Activated CD8-positive, alpha-beta T cell treated with anti-CD3 and anti-CD28 coated beads for 36 hours (primary cell): ENCODE data around the gene PTPN14. TPM values are rescaled to one million over a fixed set of nuclear protein-coding genes. Genes with fewer than 3 reads are reported as not detected.

Source experiments
- ATAC-seq: fragments of 200-7000 bp; cut with Tn5 transposase; one replicate; pipeline ENCODE4 v1.10.0; 2021; ENCODE audit warnings: mild to moderate bottlenecking, moderate library complexity
- CTCF ChIA-PET: fragments of 350-600 bp; sonication (Branson Sonifier 250); formaldehyde crosslinking; loops from one replicate; lab custom pipeline; 2021; ENCODE audit warnings: antibody characterized with exemption; lab: Charles Lee
- POLR2A ChIA-PET: fragments of 350-600 bp; sonication (Branson Sonifier 250); formaldehyde crosslinking; loops from one replicate; lab custom pipeline; 2021; ENCODE audit warnings: antibody characterized with exemption; lab: Charles Lee
- DNase-seq: peaks from one replicate; pipeline ENCODE4 v3.0.0-alpha.2; 2020
- H3K27ac Mint-ChIP-seq: one replicate; pipeline ENCODE4 v1.8.0; 2021; ENCODE audit warnings: mild to moderate bottlenecking, mixed read lengths
- H3K27me3 Mint-ChIP-seq: one replicate; pipeline ENCODE4 v1.8.0; 2021; ENCODE audit warnings: mixed read lengths
- H3K36me3 Mint-ChIP-seq: one replicate; pipeline ENCODE4 v1.8.0; 2021; ENCODE audit warnings: low read depth, mixed read lengths
- H3K4me1 Mint-ChIP-seq: one replicate; pipeline ENCODE4 v1.8.0; 2021; ENCODE audit warnings: low read depth, mixed read lengths
- H3K4me3 Mint-ChIP-seq: one replicate; pipeline ENCODE4 v1.8.0; 2021; ENCODE audit warnings: mild to moderate bottlenecking, moderate library complexity, mixed read lengths
- H3K9me3 Mint-ChIP-seq: one replicate; pipeline ENCODE4 v1.8.0; 2021; ENCODE audit warnings: mixed read lengths
- intact Hi-C: fragments of 100-400 bp; cut with micrococcal nuclease; formaldehyde crosslinking; loops from one replicate; pipeline ENCODE4 v1.10.0; 2022
- total RNA-seq, 2 experiments: library from RNA; stranded (reverse); gene quantifications; one replicate each; pipeline ENCODE4 v1.2.3, GENCODE V29; 2021
- TF ChIP-seq, protein P1 (sequence below): fragments of 200-600 bp; IDR thresholded peaks from one replicate; pipeline ENCODE4 v1.8.0; 2022; ENCODE audit warnings: antibody characterized with exemption, mild to moderate bottlenecking

PTPN14 gene
- total RNA-seq, 2 experiments from 2014 or later, result 0.27 to 0.34 TPM

DNA sequence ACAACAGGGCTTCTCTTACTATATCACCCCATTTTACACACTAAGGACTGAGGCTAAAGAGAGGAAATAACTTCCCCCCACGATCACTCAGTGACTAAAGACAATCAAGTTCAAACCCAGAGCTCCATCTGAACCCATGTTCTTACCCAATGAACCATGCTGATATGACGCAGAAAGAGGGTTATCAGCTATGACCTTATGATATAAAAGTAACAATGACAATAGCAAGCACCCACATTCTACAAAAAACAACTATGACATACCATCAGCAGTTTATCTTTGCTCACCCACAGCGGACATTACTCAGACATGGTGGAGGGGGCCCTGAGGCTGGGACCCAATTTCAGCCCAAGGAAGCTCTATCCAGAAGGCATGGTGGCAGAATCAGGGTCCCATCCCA is 75.7 kb downstream of the PTPN14 start:
- DNase-seq, result no peak
- ATAC-seq, result no peak
- intact Hi-C loops, result no loop called here
- peaks cover 28% of the 10 kb centered on the region for H3K27me3 Mint-ChIP-seq
- no peak overlapping the region for H3K27ac Mint-ChIP-seq
- peaks cover 6% of the 10 kb centered on the region for H3K4me1 Mint-ChIP-seq
- ChIA-PET POLR2A (no interaction called here), CTCF (interaction anchor here (1.1 to 1.6 kb wide), 2 partner anchors 147 to 215 kb away, joined by 4 read pairs; no protein-coding TSS in a partner anchor)
- H3K36me3 Mint-ChIP-seq, result no peaks in the 10 kb centered on the region
- H3K9me3 Mint-ChIP-seq, result no peaks in the 10 kb centered on the region
- TF ChIP-seq, protein P1, sequence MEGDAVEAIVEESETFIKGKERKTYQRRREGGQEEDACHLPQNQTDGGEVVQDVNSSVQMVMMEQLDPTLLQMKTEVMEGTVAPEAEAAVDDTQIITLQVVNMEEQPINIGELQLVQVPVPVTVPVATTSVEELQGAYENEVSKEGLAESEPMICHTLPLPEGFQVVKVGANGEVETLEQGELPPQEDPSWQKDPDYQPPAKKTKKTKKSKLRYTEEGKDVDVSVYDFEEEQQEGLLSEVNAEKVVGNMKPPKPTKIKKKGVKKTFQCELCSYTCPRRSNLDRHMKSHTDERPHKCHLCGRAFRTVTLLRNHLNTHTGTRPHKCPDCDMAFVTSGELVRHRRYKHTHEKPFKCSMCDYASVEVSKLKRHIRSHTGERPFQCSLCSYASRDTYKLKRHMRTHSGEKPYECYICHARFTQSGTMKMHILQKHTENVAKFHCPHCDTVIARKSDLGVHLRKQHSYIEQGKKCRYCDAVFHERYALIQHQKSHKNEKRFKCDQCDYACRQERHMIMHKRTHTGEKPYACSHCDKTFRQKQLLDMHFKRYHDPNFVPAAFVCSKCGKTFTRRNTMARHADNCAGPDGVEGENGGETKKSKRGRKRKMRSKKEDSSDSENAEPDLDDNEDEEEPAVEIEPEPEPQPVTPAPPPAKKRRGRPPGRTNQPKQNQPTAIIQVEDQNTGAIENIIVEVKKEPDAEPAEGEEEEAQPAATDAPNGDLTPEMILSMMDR, result no peak
- H3K4me3 Mint-ChIP-seq, result no peak overlapping the region

DNA sequence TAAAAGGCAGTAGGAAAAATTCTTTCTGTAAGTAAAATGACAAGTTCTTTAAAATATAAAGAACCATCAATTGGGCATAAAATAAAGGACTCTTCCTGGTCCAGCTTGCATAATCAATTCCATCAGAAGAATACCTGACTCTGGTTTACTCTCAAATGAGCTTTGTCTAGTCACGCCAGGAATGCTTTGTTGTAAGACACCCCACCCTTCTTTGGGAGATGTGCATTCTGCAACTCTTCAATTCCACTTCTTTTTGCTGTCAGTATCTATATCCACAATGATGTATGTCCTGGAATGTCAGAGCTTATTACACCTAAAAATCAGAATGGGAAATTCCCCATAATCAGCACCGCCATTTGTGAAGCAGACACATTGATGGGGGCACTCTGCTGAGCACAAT is 76.1 kb downstream of the PTPN14 start:
- H3K36me3 Mint-ChIP-seq, result no peaks in the 10 kb centered on the region
- no peak overlapping the region for H3K4me3 Mint-ChIP-seq
- no peaks in the 10 kb centered on the region for H3K9me3 Mint-ChIP-seq
- peaks cover 27% of the 10 kb centered on the region for H3K27me3 Mint-ChIP-seq
- TF ChIP-seq, protein P1, result no peak
- ATAC-seq (no peak), DNase-seq (no peak)
- intact Hi-C loops, result no loop called here
- ChIA-PET POLR2A (no interaction called here), CTCF (interaction anchor here (1.1 kb wide), 1 partner anchor 214 kb away, joined by 4 read pairs; no protein-coding TSS in a partner anchor)
- H3K4me1 Mint-ChIP-seq, result peaks cover 6% of the 10 kb centered on the region
- no peak overlapping the region for H3K27ac Mint-ChIP-seq

DNA sequence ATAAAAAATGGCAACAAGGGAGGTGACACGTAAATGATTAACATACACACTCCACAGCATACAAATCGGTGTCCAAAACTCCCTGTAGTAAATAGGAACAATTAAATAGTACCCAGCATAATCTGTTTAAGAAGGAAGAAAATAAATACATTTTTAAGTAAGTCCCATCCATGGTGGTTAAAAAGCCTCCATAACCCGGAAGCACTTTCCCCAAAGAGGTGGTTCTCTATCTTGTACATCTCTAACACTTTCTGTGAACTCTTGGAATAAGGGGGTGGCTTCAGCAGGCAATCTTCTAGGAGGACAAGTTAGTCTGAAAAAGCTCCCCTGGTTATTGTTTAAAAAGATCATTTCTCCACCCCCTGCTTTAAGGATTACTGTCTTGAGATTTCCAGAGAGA is 76.9 kb downstream of the PTPN14 start:
- Mint-ChIP-seq H3K27ac (no peak overlapping the region), H3K4me1 (peaks cover 6% of the 10 kb centered on the region), H3K9me3 (no peaks in the 10 kb centered on the region), H3K4me3 (no peak overlapping the region), H3K36me3 (no peaks in the 10 kb centered on the region), H3K27me3 (peaks cover 27% of the 10 kb centered on the region)
- POLR2A ChIA-PET, result no interaction called here
- CTCF ChIA-PET, result no interaction called here
- TF ChIP-seq, protein P1, result no peak
- no peak for DNase-seq
- intact Hi-C loops, result no loop called here
- no peak for ATAC-seq

DNA sequence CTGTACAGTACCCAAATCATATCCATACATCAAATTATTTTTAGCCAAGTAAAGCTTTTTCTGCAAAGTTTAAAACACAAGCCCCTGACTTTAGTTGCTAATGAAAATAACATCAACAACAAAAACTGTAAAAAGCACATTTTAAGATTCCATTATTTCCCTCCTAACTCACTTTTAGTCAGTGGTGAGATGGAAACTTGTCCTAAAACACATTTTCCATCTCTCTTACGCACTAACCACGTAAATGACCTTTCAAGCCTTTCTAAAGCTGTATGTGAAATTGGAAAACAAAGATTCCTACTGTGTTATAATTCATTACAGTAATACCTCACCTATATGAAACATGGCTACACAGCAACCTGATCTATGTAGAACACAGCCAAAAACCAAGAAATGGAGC is 77.5 kb downstream of the PTPN14 start:
- no peak overlapping the region for H3K4me3 Mint-ChIP-seq
- no peaks in the 10 kb centered on the region for H3K36me3 Mint-ChIP-seq
- H3K27me3 Mint-ChIP-seq, result peaks cover 27% of the 10 kb centered on the region
- no peak for DNase-seq
- H3K4me1 Mint-ChIP-seq, result peaks cover 6% of the 10 kb centered on the region
- ChIA-PET POLR2A (no interaction called here), CTCF (interaction anchor here (1.3 kb wide), 1 partner anchor 11 kb away, joined by 4 read pairs; no protein-coding TSS in a partner anchor)
- no peaks in the 10 kb centered on the region for H3K9me3 Mint-ChIP-seq
- H3K27ac Mint-ChIP-seq, result no peak overlapping the region
- ATAC-seq, result no peak
- TF ChIP-seq, protein P1, result no peak
- intact Hi-C loops, result no loop called here

DNA sequence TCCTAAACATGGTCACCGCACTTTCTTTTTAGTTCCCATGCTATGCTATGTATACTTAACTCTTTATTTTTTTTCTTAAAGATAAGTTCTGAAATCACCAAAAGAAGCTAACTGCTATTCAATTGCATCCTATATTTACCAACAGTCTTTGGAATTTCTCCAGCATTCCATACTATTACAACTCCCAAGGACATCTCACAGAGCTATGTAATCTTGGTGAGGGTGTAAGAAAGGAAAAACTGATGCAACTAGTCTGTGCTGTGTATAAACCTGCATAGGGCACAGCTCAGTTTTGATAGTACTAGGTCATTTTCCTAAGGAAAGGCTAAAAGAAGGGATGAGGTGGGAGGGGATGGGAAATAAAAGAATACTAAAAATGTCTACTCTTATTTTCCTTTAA is 78.0 kb downstream of the PTPN14 start:
- POLR2A ChIA-PET, result no interaction called here
- no peaks in the 10 kb centered on the region for H3K9me3 Mint-ChIP-seq
- intact Hi-C loops, result no loop called here
- no peaks in the 10 kb centered on the region for H3K36me3 Mint-ChIP-seq
- peaks cover 6% of the 10 kb centered on the region for H3K4me1 Mint-ChIP-seq
- DNase-seq (no peak), ATAC-seq (no peak)
- H3K27me3 Mint-ChIP-seq, result peaks cover 27% of the 10 kb centered on the region
- no peak overlapping the region for H3K4me3 Mint-ChIP-seq
- TF ChIP-seq, protein P1, result no peak
- CTCF ChIA-PET, result interaction anchor here (1.3 kb wide), 1 partner anchor 11 kb away, joined by 4 read pairs; no protein-coding TSS in a partner anchor
- H3K27ac Mint-ChIP-seq, result no peak overlapping the region
